ENCODE measurements around the gene SGMS1. TPM values are rescaled to one million over a fixed set of nuclear protein-coding genes. Genes with fewer than 3 reads are reported as not detected.
A peak's percentile ranks its signal among the peaks of the same experiment; 100 is the strongest.

The SGMS1 gene
- total and polyA plus RNA-seq, 2 donors (not counting 3 experiments of a cell fraction or from before 2014, with no cell fraction given) = 9.7 to 23.7 TPM

DNA sequence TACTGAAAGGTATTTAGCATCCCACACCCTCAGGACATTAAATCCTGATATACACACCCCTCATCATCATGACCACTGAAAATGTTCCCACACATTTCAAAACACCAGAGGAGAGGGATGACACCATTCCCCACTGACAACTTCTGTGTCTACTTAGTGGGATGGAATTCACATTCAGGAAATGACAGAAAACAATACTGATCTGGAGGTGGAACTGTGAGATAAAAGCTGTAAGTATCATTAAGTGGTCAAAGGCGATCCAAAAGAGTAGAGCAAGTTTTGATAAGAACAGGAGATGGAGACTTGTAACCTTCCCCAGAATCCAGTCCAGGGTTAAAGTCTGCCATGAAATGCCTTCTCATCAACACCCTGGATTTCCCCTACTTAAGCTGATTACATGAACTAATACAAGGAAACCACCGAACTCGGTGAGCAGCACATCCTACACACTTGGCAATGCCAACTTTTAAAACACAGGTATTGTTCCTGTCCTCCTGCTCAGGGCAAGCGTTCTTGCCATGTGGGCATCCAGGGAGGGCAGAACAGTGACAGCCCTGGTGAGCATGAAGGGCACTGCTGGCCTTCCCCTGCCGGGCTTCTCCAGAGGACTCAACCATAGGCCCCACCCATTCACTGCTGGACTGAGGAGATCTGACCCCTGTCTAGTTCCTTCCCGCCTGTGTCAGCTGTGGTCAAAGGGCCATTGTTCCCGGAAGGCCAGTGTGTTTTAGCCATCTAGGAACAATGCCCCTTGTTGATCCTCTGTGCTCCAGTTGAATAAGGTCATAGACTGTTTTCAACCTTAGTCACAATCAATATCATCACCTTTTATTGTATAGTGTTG, 85.0 kb downstream of the SGMS1 start:
- no peak for TF ChIP-seq POLR2A (IDR thresholded peaks at IDR 0.05; ENCODE audit: low read depth, low read length)
- TF ChIP-seq EZH2 (IDR thresholded peaks at IDR 0.05; ENCODE audit: borderline replicate concordance, low read depth, low read length, severe bottlenecking) = no peak
- TF ChIP-seq, protein P1, sequence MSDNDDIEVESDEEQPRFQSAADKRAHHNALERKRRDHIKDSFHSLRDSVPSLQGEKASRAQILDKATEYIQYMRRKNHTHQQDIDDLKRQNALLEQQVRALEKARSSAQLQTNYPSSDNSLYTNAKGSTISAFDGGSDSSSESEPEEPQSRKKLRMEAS (IDR thresholded peaks at IDR 0.05; ENCODE audit: insufficient read depth, insufficient read length) = no peak
- TF ChIP-seq, protein P2, sequence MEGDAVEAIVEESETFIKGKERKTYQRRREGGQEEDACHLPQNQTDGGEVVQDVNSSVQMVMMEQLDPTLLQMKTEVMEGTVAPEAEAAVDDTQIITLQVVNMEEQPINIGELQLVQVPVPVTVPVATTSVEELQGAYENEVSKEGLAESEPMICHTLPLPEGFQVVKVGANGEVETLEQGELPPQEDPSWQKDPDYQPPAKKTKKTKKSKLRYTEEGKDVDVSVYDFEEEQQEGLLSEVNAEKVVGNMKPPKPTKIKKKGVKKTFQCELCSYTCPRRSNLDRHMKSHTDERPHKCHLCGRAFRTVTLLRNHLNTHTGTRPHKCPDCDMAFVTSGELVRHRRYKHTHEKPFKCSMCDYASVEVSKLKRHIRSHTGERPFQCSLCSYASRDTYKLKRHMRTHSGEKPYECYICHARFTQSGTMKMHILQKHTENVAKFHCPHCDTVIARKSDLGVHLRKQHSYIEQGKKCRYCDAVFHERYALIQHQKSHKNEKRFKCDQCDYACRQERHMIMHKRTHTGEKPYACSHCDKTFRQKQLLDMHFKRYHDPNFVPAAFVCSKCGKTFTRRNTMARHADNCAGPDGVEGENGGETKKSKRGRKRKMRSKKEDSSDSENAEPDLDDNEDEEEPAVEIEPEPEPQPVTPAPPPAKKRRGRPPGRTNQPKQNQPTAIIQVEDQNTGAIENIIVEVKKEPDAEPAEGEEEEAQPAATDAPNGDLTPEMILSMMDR (IDR thresholded peaks at IDR 0.05; ENCODE audit: extremely low read depth in 1 of 2, insufficient read depth in 1 of 2, low read depth in 1 of 2, low read length in 2 of 2) = no peak
- TF ChIP-seq POLR2AphosphoS5 (IDR thresholded peaks at IDR 0.05; ENCODE audit: insufficient read depth, low read depth, low read length) = no peak
- peak; percentile 22 for TF ChIP-seq JUN (IDR thresholded peaks at IDR 0.05; ENCODE audit: borderline replicate concordance, insufficient read depth, insufficient read length, low read depth)
- TF ChIP-seq GATA2 (IDR thresholded peaks at IDR 0.05; ENCODE audit: insufficient read depth, insufficient read length, low read depth, low read length) = peak; percentile 65
- no peak overlapping the region for H3K4me3 ChIP-seq (replicated peaks in 1 of 3; ENCODE audit: insufficient read depth in 1 of 3, low read depth in 1 of 3, low read length in 3 of 3)
- no peaks in the 10 kb centered on the region for H3K27me3 ChIP-seq (ENCODE audit: control insufficient read depth in 2 of 2, insufficient read depth in 2 of 2, low read length in 2 of 2)
- ChIA-PET POLR2A (no interaction called here), CTCF (interaction anchor here (0.7 to 2.3 kb wide), 3 partner anchors 15 to 83 kb away, joined by 3 to 7 read pairs (median 4); no protein-coding TSS in a partner anchor)
- intact Hi-C loops (cut with micrococcal nuclease) (no loop called here), dilution Hi-C loops (cut with MboI; ENCODE audit: extremely low pct_ligation_motif_present, low sequenced_read_pairs) (no loop called here)
- H3K79me2 ChIP-seq (ENCODE audit: control insufficient read depth, insufficient read depth, low read length) = no peaks in the 10 kb centered on the region
- no peak overlapping the region for H3K9ac ChIP-seq (replicated peaks; ENCODE audit: extremely low read depth, insufficient read depth, low read length)
- BruUV-seq (replicated peaks) = no TSS peak
- no peak overlapping the region for H3K4me2 ChIP-seq (ENCODE audit: insufficient read depth, low read length)
- peaks cover 14% of the 10 kb centered on the region for H3K4me1 ChIP-seq (ENCODE audit: control insufficient read depth, extremely low read depth, insufficient read depth, low read length)
- FAIRE-seq (peak; percentile 68), DNase-seq (ENCODE audit: low read depth, low spot score) (peak; percentile 19)
- H3K9me1 ChIP-seq (replicated peaks; ENCODE audit: control insufficient read depth, extremely low read depth, insufficient read depth, low read length) = no peaks in the 10 kb centered on the region
- H3K27ac ChIP-seq (ENCODE audit: insufficient read depth, low read depth, low read length) = peak overlapping the region; percentile 27
- no peaks in the 10 kb centered on the region for H3K36me3 ChIP-seq (ENCODE audit: control insufficient read depth in 2 of 2, extremely low read depth in 1 of 2, insufficient read depth in 2 of 2, low read length in 2 of 2)
- no peaks in the 10 kb centered on the region for H4K20me1 ChIP-seq (replicated peaks; ENCODE audit: control insufficient read depth, extremely low read depth, insufficient read depth, low read length)
- H3K9me3 ChIP-seq (replicated peaks; ENCODE audit: control insufficient read depth, insufficient read depth, low read length) = no peaks in the 10 kb centered on the region
- H2AFZ ChIP-seq (ENCODE audit: low read depth, low read length) = peak overlapping the region; percentile 10

Measured in endothelial cell of umbilical vein (primary cell).